IPS DF 4.7 (cell line): ENCODE measurements around the gene EEF2.

ENCODE experiments used
- DNase-seq: peaks from one replicate; pipeline ENCODE4 v3.0.0-alpha.2; 2013; ENCODE audit warnings: low spot score; ENCODE audit errors: extremely low read depth

EEF2 gene

GRCh38 chr19:3986260-3987041 lies 1.2 kb upstream of the EEF2 start:
- DNase-seq: no peak

GRCh38 chr19:3985643-3986259 lies 488 bp upstream of the EEF2 start:
- DNase-seq: no peak

GRCh38 chr19:3984584-3984907 lies 717 bp downstream of the EEF2 start:
- no peak for DNase-seq

GRCh38 chr19:3983936-3984583 lies 1.2 kb downstream of the EEF2 start:
- DNase-seq: no peak

GRCh38 chr19:3983542-3983914 lies 1.7 kb downstream of the EEF2 start:
- no peak for DNase-seq

DNA sequence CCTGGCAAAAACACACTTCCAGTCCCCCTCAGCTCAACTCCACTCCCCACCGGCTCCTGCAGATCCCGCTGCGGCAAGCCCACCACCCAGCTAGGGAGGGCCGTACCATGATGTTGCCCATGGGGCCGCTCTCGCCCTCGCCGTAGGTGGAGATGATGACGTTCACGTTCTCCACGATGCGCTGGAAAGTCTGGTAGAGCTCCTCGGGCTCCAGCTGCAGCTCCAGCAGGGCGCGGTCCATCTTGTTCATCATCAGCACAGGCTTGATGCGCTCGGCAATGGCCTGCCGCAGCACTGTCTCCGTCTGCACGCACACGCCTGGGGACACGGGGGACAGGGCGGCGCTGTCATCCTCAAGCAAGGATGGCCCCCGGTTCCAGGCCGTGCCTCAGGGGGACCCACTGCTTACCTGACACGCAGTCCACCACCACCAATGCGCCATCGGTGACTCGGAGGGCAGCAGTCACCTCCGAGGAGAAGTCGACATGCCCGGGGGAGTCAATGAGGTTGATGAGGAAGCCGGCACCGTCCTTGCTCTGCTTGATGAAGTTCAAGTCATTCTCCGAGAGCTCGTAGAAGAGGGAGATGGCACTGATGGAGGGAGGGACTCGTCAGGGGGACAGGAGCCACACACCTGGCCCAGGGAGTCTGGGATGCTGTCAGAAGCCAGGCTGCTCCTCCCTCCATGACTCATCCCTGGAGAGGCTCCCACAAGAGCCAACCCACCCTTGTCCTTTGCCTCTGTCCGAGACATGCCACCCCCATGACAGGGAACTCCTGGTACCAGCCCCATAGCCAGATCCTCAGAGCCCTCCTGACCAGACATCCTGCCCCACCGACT lies 2.3 kb downstream of the EEF2 start:
- DNase-seq: no peak

GRCh38 chr19:3981736-3982681 lies 3.3 kb downstream of the EEF2 start:
- DNase-seq: no peak

- DNase-seq: no peak
These were observed 3.9 kb downstream of the EEF2 start for GRCh38 chr19:3981373-3981735.

DNA sequence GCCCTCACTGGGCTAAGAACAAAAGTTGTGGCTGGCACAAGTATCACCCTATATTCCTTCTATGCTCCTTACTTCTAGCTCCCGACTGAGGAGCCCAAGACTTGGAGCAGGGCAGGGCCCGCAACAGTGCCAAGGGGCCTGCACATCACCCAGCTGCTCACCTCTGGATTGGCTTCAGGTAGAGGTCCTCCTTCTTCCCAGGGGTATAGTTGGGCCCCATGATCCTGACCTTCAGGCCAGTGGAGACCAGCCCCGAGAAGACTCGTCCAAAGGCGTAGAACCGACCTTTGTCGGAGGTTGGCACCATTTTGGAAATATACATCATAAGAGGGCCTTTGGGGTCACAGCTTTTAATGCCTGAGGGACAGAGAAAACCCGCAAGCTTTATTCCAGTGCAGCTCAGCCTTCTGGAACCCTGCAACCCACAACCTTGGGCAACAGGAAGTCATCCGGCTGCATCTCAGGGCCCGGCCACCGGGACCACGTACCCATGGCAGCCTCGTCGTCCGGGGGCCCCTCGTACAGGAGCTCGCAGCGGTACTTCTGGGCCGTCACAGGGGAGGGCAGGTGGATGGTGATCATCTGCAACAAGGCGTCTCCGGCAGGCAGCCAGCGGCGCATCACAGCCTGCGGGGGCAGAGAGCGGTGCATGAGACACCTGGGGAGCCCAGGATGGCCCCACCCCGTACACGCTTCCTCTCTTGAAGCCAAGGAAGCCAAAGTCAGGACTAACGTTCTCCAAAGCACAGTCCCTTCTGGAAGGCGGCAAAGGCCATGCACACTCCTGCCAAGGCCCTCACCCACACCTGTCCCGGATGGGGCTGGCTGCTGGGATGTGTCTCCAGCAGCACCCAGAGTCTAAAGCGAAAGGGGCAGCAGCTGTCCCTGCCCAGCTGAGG lies 4.7 kb downstream of the EEF2 start:
- no peak for DNase-seq

- DNase-seq: no peak
These were observed 5.5 kb downstream of the EEF2 start for GRCh38 chr19:3979674-3980352.

DNA sequence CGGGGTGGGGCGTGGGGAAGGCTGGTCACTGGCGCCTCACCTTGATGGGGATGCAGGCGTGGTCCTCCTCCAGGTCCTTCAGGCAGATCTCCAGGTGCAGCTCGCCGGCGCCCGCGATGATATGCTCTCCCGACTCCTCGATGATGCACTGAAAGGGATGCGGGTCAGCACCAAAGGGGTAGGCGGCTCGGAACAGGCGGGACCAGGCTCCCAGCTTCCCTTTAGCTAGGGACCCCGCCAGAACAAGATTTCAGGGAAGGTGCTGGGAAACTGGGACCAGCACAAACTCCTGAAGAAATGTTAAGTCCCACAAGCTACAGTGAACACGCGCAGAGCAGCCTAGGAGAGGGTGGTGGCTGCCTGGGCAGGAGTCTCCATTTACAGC lies 6.0 kb downstream of the EEF2 start:
- DNase-seq: no peak

DNA sequence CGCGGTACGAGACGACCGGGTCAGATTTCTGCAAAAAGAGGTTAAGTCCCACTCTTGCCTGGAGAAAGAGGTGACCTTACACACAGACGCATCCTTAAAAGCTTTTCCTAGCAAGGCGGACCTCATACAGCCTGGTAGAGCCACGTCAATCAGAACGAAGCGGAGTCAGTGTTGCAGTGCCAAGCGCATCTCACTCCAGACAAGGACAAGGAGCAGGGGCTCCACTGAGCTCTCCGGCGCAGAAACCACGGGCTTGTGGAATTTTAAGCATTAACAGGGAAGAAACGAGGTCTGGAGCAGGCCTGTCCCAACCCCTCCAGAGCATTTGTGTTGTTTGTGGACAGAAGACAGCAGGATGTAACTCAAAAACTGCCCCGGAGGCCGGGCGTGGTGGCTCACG lies 7.1 kb downstream of the EEF2 start:
- no peak for DNase-seq

GRCh38 chr19:3977242-3978143 lies 7.8 kb downstream of the EEF2 start:
- no peak for DNase-seq

GRCh38 chr19:3976495-3977241 lies 8.6 kb downstream of the EEF2 start:
- no peak for DNase-seq

GRCh38 chr19:3975637-3976087 lies 9.6 kb downstream of the EEF2 start:
- DNase-seq: no peak

DNA sequence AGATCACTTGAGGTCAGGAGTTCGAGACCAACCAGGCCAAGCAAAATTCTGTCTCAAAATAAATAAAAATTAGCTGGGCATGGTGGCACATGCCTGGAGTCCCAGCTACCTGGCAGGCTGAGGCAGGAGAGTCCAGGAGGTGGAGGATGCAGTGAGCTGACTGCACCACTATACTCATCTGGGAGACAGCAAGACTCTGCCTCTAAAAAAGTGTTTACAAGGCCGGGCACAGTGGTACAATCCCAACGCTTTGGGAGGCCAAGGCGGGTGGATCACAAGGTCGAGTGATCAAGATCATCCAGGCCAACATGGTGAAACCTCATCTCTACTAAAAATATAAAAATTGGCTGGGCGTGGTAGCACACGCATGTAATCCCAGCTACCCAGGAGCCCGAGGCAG lies 10.1 kb downstream of the EEF2 start:
- DNase-seq: no peak

GRCh38 chr19:3970808-3971598 lies 14.3 kb downstream of the EEF2 start, which contains the start of gene DAPK3:
Gene DAPK3, minus strand, starts transcription at chr19:3971099. Its CDS starts 1,364 bp downstream, at chr19:3969735.
- peak; percentile 93 for DNase-seq
